ENCODE data around the gene MAPK14. TPM values are rescaled to one million over a fixed set of nuclear protein-coding genes. Genes with fewer than 3 reads are reported as not detected.

Gene MAPK14
- total and polyA plus RNA-seq, 4 donors: 16.9 to 82.7 (median 35.9) TPM

- WGBS: 89% methylated on average over 2 of the region's 2 CpGs
- Histone ChIP-seq H3K27me3 (ENCODE audit: control insufficient read depth in 4 of 4, insufficient read depth in 4 of 4, low read length in 3 of 4) (no peaks in the 10 kb centered on the region), H3K36me3 (ENCODE audit: control insufficient read depth in 4 of 4, insufficient read depth in 3 of 4, low read depth in 1 of 4, low read length in 3 of 4) (peaks cover 0 to 18% (median 5%) of the 10 kb centered on the region in 4 donors), H3K4me3 (ENCODE audit: low read depth in 1 of 3, low read length in 3 of 3) (no peak overlapping the region), H3K27ac (ENCODE audit: low read depth in 1 of 2, low read length in 2 of 2) (peak overlapping the region; percentile 40 to 66), H3K9ac (ENCODE audit: low read depth in 1 of 2, low read length in 2 of 2) (no peak overlapping the region), H3K4me1 (ENCODE audit: control insufficient read depth in 4 of 4, insufficient read depth in 4 of 4, low read length in 3 of 4) (peaks cover 3 to 25% (median 12%) of the 10 kb centered on the region in 4 donors), H3K9me3 (ENCODE audit: control insufficient read depth in 4 of 4, low read length in 3 of 4) (no peaks in the 10 kb centered on the region)
- no peak for DNase-seq (ENCODE audit: low spot score)
- TF ChIP-seq REST (IDR thresholded peaks at IDR 0.05) (no peak), GABPA (IDR thresholded peaks at IDR 0.05 in 1 of 2, conservative IDR thresholded peaks at IDR 0.05 in 1 of 2) (no peak), YY1 (IDR thresholded peaks at IDR 0.05) (no peak), ZBTB33 (IDR thresholded peaks at IDR 0.05) (no peak), JUND (IDR thresholded peaks at IDR 0.05) (no peak), RXRA (IDR thresholded peaks at IDR 0.05) (no peak), FOXA1 (IDR thresholded peaks at IDR 0.05) (no peak), ATF3 (IDR thresholded peaks at IDR 0.05) (no peak), TAF1 (conservative IDR thresholded peaks at IDR 0.05) (no peak), EGR1 (IDR thresholded peaks at IDR 0.05; ENCODE audit: low read depth in 2 of 2) (no peak), RAD21 (IDR thresholded peaks at IDR 0.05) (no peak), HNF4A (conservative IDR thresholded peaks at IDR 0.05) (no peak), FOXA2 (IDR thresholded peaks at IDR 0.05) (no peak), HNF4G (IDR thresholded peaks at IDR 0.05) (no peak), SP1 (IDR thresholded peaks at IDR 0.05) (no peak), NR2F2 (IDR thresholded peaks at IDR 0.05) (no peak), MAX (IDR thresholded peaks at IDR 0.05) (no peak)
Observed at GRCh38 chr6:36094238-36094637, 66.6 kb downstream of the MAPK14 start.

- Histone ChIP-seq H3K27me3 (ENCODE audit: control insufficient read depth in 4 of 4, insufficient read depth in 4 of 4, low read length in 3 of 4) (no peaks in the 10 kb centered on the region), H3K36me3 (ENCODE audit: control insufficient read depth in 4 of 4, insufficient read depth in 3 of 4, low read depth in 1 of 4, low read length in 3 of 4) (peaks cover 0 to 18% (median 5%) of the 10 kb centered on the region in 4 donors), H3K9me3 (ENCODE audit: control insufficient read depth in 4 of 4, low read length in 3 of 4) (no peaks in the 10 kb centered on the region), H3K4me1 (ENCODE audit: control insufficient read depth in 4 of 4, insufficient read depth in 4 of 4, low read length in 3 of 4) (peaks cover 3 to 25% (median 12%) of the 10 kb centered on the region in 4 donors), H3K9ac (ENCODE audit: low read depth in 1 of 2, low read length in 2 of 2) (peak overlapping the region; percentile 5 to 25), H3K4me3 (ENCODE audit: low read depth in 1 of 3, low read length in 3 of 3) (no peak overlapping the region), H3K27ac (ENCODE audit: low read depth in 1 of 2, low read length in 2 of 2) (peak overlapping the region; percentile 66 to 76)
- 11% methylated on average over 9 of the region's 9 CpGs for WGBS
- TF ChIP-seq HNF4A (conservative IDR thresholded peaks at IDR 0.05): no peak
- TF ChIP-seq RAD21 (IDR thresholded peaks at IDR 0.05): peak; percentile 98 to 100
- peak; percentile 95 for TF ChIP-seq CTCF (IDR thresholded peaks at IDR 0.05; ENCODE audit: low read depth, low read length, missing input control)
- TF ChIP-seq JUND (IDR thresholded peaks at IDR 0.05): no peak
- TF ChIP-seq MAX (IDR thresholded peaks at IDR 0.05): peak; percentile 39
- TF ChIP-seq ZBTB33 (IDR thresholded peaks at IDR 0.05): peak; percentile 80
- peak in 1 of 2 donors; percentile 22 for TF ChIP-seq RXRA (IDR thresholded peaks at IDR 0.05)
- no peak for TF ChIP-seq FOXA1 (IDR thresholded peaks at IDR 0.05)
- TF ChIP-seq HNF4G (IDR thresholded peaks at IDR 0.05): no peak
- no peak for TF ChIP-seq NR2F2 (IDR thresholded peaks at IDR 0.05)
- DNase-seq (ENCODE audit: low spot score): peak; percentile 90
Observed at GRCh38 chr6:36094753-36095496, 67.3 kb downstream of the MAPK14 start.
